ENCODE data around the gene ZNF385B.

GRCh38 chr2:179715196-179715595, 146.2 kb downstream of the ZNF385B start:
- TF ChIP-seq CTCF (IDR thresholded peaks at IDR 0.05) (no peak), POLR2AphosphoS5 (IDR thresholded peaks at IDR 0.05) (no peak), POLR2A (IDR thresholded peaks at IDR 0.05) (no peak), EP300 (IDR thresholded peaks at IDR 0.05) (no peak)
